Stimulated activated CD8-positive, alpha-beta memory T cell treated with anti-CD3 and anti-CD28 coated beads, Interleukin-7, amount 100 ng/mL, for 48 hours (primary cell): Measurements from ENCODE around the gene LRRC25.
A peak's percentile ranks its signal among the peaks of the same experiment; 100 is the strongest.
"Not testable (repeated sequence)": the region's sequence is repeated elsewhere in the genome, so short reads cannot be mapped to it uniquely, and the experiment has no call there.

Source experiments
- DNase-seq, 2 donors: peaks; one replicate each; pipeline ENCODE4 v3.0.0-alpha.2; 2020; ENCODE audit warnings: low read depth in 1 of 2; ENCODE audit errors: extremely low read depth in 1 of 2

LRRC25 gene

DNA sequence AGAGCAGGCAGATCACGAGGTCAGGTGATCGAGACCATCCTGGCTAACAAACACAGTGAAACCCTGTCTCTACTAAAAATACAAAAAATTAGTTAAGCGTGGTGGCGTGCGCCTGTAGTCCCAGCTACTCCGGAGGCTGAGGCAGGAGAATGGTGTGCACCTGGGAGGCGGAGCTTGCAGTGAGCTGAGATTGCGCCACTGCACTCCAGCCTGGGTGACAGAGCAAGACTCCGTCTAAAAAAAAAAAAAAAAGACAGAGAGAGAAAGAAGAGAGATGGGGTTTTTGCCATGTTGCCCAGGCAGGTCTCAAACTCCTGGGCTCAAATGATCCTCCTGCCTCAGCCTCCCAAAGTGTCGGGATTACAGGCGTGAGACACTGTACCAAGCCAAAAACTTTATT lies 8.3 kb upstream of the LRRC25 start:
- DNase-seq = not testable (repeated sequence)

DNA sequence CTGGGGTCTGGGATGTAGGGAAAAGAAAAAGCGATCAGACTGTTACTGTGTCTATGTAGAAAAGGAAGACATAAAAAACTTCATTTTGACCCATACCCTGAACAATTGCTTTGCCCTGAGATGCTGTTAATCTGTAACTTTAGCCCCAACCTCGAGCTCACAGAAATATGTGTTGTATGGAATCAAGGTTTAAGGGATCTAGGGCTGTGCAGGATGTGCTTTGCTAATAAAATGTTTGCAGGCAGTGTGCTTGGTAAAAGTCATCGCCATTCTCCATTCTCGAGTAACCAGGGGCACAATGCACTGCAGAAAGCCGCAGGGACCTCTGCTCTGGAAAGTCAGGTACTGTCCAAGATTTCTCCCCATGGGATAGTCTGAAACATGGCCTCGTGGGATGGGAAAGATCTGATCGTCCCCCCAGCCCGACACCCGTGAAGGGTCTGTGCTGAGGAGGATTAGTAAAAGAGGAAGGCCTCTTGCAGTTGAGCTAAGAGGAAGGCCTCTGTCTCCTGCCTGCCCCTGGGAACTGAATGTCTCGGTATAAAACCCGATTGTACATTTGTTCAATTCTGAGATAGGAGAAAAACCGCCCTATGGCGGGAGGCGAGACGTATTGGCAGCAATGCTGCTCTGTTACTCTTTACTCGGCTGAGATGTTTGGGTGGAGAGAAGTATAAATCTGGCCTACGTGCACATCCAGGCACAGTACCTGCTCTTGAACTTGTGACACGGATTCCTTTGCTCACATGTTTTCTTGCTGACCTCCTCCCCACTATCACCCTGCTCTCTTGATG lies 5.2 kb upstream of the LRRC25 start:
- DNase-seq = not testable (repeated sequence)

DNA sequence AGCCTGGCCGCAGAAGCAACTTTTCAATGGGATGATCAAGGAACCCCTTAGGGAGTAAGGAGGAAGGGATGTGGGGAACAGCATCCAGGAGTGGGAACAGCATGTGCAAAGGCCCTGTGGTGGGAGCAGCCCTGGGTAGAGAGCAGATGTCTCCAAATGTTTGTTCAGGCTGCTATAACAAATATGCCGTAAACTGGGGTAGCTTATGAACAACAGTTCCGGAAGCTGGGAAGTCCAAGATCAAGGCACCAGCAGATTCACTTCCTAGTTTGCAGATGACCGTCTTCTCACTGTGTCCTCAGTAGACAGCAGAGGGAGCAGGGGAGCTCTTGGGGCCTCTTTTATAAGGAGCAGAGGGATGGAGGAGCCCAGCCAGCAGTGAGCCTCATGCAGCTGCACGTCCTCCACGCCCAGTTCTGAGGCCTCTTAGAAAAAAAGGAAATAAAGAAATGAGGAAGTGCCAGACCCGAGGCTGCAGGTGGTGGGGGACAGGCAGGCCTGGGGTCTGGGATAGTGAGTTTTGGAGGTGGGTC lies 4.2 kb upstream of the LRRC25 start:
- DNase-seq = no peak

DNA sequence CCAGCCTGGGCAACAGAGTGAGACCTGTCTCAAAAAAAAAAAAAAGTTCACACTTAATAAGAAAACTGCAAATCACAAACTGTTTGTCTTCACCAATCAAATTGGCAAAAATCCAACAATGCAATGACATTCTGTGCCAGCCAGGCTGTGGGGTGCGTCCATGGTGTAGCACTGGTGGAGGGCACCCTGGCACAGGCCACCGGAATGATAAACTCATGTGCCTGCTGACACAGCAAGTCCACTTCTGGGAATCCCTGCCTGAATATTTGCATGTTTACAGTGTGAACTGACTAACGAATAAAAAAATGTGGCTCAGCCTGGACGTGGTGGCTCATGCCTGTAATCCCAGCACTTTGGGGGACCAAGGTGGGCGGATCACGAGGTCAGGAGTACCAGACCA lies 1.6 kb upstream of the LRRC25 start:
- no peak for DNase-seq

DNA sequence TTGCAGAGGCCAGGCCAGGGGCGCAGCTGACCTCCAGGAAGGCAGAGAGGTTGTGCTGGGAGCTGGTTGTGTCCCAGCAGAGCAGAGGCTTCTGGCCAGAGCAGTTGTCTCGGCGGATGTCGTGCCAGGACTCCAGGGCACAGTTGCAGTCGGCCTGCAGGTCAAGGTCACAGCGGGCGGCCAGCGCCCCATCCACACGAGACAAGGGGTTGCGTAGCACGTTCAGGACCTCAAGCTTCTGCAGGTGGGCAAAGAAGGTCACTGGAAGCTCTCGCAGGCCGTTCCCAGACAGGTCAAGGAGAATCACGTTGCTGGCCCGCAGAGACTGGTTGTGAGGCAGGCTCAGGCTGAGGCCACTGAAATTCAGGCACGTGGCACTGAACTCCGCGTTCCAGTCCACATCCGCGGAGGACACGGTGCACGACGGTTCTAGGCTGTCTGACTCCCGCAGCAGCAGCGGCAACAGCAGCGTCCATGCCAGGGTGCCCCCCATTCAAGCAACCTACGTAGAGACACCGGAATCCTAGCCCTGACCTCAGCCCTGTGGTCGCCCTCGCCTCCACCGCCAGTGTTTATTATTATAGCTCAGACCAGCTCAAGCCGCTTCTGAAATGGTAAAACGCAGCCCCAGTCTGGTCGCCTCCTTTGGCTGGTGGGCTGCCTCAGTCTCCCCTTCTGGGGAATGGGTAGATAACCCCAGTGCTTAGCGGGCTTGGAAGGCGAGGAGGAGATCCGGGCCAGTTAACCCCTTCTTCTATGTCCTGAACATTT lies 766 bp downstream of the LRRC25 start:
- no peak for DNase-seq

DNA sequence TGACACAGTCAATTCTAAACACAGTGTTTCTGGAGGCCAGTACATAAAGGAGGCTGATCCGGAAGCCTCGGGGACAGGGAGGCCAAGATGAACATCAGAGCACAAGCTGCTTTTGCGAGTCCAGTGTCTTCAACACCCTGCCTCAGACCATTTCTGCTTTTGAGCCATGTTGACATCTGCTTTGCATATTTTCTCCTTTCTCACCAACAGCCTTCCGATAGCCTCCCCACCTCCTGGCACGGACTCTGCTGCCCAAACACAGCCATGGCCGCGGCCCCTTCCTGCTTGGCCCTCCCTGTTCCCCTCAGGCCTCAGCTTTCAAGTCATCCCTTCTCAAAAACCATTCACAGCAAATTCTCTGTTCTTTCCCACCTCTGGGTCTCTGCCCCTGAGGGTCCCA lies 3.6 kb downstream of the LRRC25 start:
- no peak for DNase-seq

DNA sequence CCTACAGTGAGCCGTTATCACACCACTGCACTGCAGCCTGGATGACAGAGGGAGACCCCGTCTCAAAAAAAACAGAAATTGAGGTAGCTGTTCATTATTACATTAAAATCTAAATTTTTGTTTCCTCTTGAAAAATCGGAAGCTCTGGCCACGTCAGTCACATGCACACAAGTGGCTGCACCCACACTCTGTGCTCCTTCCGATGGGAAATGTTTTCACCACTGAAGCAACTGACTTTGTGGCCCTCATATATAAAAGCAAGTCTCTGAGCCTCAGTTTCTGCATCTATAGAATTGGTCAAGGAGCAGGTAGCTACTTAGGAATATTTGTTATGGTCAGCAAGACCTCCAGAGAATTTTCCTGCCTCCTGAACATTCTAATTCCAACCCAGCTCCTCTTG lies 4.5 kb downstream of the LRRC25 start:
- no peak for DNase-seq

DNA sequence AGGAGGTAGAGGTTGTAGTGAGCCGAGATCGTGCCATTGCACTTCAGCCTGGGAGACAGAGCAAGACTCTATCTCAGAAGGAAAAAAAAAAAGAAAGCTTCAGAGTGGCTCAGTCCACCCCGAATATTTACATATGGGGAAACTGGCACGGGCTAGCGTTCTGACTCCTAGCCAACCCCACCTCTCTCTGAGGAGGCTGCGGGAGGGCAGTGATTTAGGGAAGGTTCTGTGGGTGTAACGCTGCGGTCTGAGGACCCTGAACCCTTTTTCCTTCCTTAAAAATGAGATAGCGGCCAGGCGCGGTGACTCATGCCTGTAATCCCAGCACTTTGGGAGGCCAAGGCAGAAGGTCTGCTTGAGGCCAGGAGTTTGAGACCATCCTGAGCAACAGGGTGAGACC lies 5.0 kb downstream of the LRRC25 start:
- DNase-seq = no peak

DNA sequence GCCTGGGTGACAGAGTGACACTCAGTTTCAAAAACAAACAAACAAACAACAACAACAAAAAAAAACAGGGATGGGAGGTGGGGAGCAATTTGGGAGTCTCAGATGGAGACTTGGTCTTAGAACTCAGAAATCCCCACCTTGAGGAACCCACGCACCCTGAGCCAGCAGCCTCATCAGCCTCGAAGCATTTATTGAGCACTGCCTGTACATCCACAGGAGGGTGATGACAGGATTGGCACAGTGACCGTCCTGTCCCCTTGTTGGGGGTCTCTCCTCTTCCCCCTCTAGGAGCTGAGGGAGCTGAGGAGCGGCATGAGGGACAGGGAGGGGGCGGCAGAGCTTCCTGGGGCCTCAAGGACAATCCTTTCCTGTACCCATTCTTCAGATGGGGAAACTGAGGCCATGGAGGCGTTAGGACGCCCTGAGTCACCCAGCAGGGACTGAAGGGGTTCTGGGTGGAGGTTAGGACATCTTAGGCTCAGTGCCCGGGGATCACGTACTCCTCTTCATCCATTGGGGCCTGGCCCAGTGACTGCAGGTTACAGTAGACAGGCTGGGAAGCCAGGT lies 5.8 kb downstream of the LRRC25 start:
- no peak for DNase-seq

DNA sequence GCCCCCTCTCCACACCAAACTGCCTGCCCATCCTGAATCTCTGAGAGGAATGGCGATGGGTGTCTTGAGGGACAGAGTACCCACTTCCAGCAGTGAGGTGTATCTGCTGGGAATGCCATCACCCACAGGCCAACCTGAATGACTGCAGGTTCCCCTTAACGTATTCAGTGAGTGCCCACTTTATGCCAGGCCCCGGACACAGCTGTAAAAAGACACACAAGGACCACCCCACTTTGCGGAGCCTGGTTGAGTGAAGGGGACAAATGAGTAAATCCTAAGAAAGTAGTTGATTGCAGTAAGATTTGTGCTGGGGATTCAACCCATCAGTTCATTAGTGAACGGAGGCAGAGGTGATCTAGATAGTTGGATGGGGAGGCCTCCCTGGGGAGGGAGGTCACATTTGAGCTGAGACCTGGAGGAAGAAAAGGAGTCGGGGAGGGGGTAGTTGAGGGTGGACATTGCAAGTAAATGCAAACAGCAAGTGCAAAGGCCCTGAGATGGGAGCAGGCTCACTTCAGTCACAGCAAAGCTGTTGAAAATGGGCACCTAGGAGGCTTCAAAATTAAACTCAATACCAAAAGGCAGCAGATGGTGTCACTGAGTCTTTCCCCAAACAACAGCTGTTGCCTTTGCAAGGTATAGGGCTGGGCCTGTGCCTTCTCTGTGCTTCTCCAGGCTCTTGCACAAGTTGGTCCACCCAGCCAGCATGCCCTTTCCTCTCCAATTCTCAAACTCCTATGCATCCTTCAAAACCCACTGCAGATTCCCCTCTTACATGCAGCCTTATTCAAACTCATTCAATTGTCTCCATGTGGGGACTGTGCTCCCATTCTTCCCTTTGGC lies 7.1 kb downstream of the LRRC25 start:
- DNase-seq = no peak

DNA sequence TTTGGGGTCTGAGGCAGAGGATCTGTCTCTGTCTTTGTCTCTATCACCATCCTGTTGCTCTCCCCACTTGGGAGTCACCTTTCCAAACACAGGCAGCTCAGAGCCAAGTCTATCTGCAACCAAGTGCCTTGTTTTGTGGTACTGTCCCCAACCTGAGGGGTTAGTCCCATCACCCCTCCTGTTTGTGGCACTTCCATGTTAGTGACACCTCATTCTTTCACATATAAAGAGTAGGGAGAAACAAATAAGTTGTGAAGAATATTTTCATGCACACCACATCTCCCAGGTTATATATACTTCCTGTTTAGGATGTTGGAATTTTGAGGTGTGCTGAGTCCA lies 7.7 kb downstream of the LRRC25 start:
- DNase-seq = no peak

DNA sequence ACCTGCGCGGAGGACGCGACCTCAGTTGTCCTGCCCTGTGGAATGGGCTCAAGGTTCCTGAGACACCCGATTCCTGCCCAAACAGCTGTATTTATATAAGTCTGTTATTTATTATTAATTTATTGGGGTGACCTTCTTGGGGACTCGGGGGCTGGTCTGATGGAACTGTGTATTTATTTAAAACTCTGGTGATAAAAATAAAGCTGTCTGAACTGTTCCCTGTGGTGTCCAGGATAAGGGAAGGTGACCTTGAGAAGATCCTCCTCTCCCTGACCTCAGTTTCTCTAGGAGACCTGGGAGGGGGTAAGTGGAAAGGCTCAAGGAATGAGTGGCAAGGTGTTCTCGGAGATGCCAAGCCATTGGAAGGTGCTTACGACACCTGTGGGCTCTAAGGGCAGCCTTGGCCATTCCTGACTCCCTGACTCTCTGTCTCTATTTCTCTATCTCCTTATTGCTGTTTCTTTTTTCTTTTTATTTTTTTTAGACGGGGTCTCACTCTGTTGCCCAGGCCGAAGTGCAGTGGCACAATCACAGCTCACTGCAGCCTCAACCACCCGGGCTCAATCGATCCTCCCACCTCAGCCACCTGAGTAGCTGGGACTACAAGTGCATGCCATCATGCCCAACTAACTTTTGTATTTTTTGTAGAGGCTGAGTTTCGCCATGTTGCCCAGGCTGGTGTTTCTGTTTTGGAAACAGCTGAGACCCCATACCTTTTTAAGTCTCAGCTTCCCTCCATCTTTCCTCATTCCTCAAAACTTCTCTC lies 8.3 kb downstream of the LRRC25 start:
- DNase-seq = no peak

DNA sequence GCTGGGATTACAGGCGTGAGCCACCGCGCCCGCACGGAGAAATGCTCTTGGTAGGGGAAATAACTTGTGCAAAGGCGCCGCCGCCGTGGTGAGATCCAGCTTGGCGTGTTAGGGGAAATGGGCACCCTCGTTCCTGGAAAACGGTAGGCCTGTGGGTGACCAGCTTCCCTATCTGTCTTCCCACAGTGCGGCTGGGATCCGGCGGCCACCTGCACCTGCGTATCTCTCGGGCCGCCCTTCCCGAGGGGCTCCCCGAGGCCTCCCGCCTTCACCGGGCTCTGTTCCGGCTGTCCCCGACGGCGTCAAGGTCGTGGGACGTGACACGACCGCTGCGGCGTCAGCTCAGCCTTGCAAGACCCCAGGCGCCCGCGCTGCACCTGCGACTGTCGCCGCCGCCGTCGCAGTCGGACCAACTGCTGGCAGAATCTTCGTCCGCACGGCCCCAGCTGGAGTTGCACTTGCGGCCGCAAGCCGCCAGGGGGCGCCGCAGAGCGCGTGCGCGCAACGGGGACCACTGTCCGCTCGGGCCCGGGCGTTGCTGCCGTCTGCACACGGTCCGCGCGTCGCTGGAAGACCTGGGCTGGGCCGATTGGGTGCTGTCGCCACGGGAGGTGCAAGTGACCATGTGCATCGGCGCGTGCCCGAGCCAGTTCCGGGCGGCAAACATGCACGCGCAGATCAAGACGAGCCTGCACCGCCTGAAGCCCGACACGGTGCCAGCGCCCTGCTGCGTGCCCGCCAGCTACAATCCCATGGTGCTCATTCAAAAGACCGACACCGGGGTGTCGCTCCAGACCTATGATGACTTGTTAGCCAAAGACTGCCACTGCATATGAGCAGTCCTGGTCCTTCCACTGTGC lies 9.1 kb downstream of the LRRC25 start:
- DNase-seq = peak; percentile 48 to 77

DNA sequence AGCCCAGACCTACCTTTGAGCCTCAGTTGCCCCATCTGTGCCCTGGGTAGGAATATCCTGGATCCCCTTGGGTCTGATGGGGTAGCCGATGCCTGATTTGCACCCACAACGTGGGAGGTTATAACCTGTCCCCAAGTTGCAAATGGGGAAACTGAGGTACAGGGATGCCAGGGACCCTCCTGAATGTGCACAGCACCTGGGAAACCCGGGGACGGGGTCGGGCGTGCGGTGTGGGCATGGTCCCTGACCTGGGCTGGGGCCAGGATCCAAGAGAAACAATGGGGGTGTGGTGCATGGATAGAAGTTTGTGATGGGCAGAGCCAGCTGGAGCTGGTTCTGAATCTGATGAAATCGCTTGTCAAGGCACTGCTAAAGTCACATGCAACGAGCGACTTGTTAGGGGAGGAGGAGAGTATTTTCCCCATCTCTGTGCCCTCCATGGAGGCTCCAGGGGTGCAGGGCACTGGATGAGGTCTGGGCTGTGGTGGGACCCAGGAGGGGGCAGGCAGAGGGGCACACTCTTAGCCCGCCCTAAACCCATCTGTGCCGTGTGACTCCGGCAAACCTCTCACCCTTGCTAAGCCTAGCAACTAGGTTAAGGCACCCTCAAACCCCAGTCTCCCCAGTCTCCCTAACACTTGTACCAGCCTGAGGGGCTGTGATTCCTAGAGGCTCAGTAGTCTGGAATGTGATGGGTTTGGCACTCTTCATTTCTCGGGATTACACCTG lies 10.7 kb downstream of the LRRC25 start:
- no peak for DNase-seq

DNA sequence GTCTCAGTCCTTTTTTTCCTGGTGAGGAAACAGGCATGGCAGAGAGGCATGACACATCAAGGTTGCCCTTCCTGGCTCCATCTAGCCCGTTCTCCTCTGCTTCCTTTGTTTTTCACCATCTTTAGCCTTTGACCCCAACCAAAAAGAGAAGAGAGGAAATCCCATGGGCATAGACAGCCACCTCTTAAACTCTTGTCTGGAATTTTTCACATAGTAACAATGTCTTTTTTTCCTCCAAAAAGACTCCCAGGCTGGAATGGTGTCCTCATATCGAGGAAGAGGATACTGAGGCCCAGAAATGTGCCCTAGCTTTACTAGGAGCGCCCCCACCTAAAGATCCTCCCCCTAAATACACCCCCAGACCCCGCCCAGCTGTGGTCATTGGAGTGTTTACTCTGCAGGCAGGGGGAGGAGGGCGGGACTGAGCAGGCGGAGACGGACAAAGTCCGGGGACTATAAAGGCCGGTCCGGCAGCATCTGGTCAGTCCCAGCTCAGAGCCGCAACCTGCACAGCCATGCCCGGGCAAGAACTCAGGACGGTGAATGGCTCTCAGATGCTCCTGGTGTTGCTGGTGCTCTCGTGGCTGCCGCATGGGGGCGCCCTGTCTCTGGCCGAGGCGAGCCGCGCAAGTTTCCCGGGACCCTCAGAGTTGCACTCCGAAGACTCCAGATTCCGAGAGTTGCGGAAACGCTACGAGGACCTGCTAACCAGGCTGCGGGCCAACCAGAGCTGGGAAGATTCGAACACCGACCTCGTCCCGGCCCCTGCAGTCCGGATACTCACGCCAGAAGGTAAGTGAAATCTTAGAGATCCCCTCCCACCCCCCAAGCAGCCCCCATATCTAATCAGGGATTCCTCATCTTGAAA lies 11.5 kb downstream of the LRRC25 start, which contains the start of gene GDF15:
TSS of gene GDF15 (plus strand) at position 484 of the 868 bp plus-strand sequence. CDS start at position 516, 32 bp downstream.
- no peak for DNase-seq

DNA sequence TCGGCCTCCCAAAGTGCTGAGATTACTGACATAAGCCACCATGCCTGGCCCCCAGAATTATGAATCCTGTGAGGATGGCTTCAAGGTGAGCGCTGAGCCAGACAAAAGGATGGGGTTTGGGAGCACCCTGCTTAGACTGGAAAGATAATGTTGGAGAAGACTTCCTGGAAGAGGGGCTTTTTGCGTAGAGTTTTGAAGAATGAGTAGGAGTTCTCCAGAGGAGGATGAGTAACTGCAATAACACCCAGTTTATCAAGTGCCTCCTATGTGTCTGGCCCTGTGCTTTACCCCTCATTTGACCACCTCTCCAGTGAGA lies 12.1 kb downstream of the LRRC25 start:
- DNase-seq = no peak

DNA sequence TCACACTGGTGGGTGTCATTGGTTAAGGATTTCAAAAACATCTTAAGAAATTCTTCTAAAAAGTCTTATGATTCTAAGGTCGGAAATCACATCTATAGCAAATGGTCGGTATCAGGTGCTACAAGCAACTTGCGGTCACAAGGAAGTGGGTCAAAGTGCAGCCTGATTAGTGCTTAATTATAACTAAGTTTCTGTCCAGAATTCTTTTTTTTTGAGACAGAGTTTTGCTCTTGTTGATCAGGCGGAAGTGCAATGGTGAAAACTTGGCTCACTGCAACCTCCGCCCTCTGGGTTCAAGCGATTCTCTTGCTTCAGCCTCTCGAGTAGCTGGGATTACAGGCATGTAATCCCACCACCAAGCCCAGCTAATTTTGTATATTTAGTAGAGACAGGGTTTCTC lies 12.6 kb downstream of the LRRC25 start:
- no peak for DNase-seq

DNA sequence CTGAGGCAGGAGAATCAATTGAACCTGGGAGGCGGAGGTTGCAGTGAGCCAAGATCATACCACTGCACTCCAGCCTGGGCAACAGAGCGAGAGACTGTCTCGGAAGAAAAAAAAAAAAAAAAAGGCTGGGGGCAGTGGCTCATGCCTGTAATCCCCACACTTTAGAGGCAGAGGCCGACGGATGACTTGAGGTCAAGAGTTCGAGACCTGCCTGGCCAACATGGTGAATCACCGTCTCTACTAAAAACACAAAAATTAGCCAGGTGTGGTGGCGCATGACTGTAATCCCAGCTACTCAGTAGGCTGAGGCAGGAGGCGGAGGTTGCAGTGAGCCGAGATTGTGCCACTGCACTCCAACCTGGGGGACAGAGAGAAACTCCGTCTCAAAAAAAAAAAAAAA lies 13.8 kb downstream of the LRRC25 start:
- not testable (repeated sequence) for DNase-seq
